Stimulated activated CD8-positive, alpha-beta memory T cell treated with anti-CD3 and anti-CD28 coated beads, Interleukin-2, amount 100 ng/mL, for 1 hour (primary cell): ENCODE data around the gene FAM149B1.

Experiments
- DNase-seq, 2 donors: peaks; one replicate each; pipeline ENCODE4 v3.0.0-alpha.2; 2020; ENCODE audit warnings: low read depth in 2 of 2

FAM149B1 gene

DNA sequence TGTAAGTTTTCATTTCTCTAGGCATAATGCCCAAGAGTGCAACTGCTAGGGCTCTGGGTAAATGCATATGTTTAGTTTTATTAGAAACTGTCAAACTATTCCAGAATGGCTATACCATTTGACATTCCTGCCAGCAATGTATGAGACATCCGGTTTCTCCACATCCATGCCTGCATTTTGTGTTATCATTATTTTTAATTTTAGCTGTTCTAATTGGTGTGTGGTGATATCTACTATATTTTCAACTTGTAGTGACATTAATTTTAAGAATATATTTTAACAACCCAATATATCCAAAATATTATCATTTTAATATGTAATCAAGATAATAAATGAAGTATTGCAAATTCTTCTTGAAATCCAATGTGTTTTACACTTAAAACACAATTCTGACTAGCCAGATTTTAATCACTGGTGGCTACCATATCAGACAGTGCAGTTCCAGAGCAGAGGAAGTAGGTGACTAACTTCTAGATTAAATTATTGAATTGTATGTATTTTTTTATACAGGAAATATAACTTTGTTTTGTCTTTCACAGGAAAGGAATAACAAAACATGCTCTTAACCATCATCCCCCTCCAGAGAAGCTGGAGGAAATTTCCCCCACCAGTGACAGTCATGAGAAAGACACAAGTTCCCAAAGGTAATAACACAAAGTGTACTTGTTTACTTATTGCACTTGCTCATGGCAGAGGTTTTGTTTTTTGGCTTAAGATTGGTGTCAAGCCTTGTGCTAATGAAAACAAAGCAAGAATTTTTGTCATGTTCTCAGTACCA is 6.4 kb downstream of the FAM149B1 start:
- no peak for DNase-seq

DNA sequence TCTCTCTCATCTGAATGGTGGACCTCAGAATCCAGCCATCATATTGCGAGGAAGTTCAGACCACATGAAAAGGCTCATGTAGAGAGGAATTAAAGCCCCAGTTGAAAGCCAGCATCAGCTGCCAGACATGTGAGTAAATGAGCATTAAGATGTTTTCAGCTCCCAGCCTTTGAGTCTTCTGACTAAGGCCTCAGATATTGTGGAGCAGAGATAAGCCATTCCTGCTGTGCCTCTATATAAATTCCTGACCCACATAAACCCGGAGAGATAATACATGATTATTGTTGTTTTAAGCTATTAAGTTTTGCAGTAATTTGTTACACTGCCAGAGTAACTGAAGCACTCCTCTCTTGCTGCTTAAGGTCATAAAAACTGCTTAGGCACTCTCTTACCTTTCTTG is 14.6 kb downstream of the FAM149B1 start:
- DNase-seq: no peak

DNA sequence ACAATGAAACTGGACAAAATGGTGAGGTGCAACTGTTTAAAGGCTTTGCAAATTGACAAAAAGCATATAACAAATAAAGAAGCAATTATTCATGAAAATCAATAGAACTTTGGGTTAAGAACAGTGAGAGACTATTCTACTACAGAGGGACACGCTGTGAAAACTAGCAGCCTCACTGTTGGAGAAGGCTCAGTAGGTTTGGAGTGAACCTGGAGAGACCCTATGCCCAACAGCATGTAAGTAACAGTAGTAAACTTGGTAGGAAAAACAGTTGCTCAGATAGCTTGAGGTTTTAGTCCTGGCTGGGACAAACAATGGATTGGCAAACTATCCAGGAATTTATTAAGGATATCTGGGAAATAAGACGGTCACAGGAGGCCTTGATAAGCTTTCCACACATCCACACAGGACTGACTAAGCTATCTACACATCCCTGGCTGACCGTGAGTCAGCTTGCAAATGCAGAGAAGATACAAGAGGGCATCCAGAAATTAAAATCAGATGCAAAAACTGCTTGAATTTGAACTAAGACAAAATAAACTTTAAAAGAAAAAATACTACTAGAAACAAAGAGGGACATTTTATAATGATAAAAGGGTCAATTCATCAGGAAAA is 15.9 kb downstream of the FAM149B1 start:
- no peak for DNase-seq

GRCh38 chr10:73186266-73186665 is 18.3 kb downstream of the FAM149B1 start:
- no peak for DNase-seq

GRCh38 chr10:73190188-73190587 is 22.3 kb downstream of the FAM149B1 start:
- DNase-seq: no peak

DNA sequence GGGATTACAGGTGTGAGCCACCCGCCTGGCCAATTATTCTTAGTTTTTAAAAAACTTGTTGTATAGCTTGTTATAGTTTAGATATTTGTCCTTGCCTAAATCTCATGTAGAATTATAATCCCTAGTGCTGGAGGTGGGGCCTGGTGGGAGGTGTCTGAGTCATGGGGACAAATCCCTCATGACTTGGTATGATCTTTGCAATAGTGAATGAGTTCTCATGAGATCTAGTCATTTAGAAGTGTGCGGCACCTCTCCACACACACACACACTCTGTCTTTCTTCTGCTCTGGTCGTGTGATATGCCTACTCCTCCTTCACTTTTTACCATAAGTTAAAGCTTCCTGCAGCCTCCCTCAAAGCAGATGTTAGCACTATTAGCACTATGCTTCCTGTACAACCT is 37.2 kb downstream of the FAM149B1 start:
- no peak for DNase-seq

DNA sequence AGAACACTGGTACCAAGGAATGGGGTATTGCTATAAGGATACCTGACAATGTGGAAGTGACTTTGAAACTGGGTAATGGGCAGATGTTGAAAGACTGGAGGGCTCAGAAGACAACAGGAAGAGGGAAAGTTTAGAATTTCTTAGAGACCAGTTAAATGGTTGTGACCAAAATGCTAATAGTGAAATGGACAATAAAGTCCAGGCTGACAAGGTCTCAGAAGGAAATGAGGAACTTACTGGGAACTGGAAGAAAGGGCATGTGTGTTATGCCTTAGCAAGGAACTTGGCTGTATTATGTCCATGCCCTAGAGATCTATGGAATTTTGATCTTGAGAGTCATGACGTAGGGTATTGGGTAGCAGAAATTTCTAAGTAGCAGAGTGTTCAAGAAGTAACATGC is 38.0 kb downstream of the FAM149B1 start:
- DNase-seq: no peak

DNA sequence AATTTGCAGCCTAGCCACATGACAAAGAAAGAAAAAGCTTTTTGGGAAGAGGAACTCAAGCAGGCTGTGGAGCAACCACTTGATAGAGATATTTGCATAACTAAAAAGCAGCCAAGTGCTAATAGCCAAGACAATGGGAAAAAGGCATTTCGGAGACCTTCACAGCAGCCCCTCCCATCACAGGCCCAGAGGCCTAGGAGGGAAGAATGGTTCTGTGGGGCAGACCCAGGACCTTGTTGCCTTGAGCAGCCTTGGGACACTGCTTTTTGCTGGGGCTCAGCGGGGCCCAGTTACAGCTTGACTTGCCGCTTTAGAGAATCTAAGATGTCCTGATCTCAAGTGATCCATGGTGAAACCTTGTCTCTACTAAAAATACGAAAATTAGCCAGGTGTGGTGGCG is 38.5 kb downstream of the FAM149B1 start:
- no peak for DNase-seq

DNA sequence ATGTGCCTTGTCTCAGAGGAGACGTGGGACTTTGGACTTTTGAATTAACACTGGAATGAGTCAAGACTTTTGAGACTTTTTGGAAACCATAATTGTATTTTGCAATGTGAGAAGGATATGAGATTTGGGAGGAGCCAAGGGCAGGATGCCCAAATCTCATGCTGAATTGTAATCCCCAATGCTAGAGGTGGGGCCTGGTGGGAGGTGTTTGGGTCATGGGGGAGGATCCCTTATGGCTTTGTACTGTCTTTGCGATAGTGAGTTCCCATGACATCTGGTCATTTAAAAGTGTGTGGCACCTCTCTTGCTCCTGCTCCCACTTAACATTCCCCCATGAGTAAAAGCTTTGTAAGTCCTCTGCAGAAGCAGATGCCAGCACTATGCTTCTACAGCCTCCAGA is 40.0 kb downstream of the FAM149B1 start:
- no peak for DNase-seq

DNA sequence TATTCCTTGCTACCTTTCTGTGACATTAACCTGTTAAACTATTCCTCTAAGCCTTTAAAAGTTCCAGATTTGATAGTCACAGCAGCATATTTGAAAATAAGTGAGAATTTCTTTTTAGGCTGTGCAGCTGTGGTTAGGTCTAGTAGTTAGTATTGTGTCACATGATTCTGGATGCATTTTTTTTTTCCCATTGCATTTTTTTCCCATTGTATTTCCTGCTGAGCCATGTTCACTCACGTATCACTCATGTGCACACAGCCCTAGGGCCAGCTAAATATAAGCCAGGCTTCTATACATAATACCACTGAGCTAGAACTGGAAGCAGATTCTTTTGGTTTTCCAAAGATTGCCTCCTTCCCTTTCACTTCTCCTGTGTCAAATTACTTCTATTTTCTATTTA is 41.8 kb downstream of the FAM149B1 start:
- DNase-seq: no peak

- DNase-seq: no peak
Observed at GRCh38 chr10:73210395-73211105, 42.6 kb downstream of the FAM149B1 start.

GRCh38 chr10:73211106-73211811 is 43.3 kb downstream of the FAM149B1 start:
- DNase-seq: no peak

DNA sequence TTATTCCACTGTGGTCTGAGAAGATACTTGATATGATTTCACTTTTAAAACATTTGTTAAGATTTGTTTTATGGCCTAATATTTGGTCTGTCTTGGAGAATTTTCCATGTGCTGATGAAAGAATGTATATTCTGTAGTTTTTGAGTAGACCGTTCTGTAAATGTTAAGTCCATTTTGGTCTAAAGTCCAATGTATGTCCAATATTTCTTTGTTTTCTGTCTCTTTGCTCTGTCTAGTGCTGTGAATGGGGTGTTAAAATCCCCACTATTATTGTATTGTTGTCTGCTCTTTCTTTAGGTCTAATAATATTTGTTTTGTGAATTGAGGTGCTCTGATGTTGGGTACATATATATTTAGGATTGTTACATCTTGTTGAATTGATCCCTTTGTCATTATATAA is 47.8 kb downstream of the FAM149B1 start:
- DNase-seq: no peak

DNA sequence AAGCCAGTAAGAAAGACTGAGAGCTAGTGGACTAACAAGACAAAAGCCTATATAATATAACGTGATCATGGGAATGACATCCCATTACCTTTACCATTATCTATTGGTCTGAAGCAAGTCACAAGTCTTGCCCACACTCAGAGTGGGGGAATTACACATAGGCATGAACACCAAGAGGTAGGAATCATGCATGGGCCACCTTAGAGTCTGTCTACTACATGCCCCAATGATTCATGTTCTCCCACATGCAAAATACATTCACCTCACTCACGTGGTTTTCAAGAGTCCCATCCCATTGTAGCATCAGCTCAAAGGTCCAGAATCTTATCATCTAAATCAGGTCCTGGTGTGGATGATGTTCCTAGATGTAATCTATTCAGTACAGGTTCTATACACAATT is 49.7 kb downstream of the FAM149B1 start:
- no peak for DNase-seq

DNA sequence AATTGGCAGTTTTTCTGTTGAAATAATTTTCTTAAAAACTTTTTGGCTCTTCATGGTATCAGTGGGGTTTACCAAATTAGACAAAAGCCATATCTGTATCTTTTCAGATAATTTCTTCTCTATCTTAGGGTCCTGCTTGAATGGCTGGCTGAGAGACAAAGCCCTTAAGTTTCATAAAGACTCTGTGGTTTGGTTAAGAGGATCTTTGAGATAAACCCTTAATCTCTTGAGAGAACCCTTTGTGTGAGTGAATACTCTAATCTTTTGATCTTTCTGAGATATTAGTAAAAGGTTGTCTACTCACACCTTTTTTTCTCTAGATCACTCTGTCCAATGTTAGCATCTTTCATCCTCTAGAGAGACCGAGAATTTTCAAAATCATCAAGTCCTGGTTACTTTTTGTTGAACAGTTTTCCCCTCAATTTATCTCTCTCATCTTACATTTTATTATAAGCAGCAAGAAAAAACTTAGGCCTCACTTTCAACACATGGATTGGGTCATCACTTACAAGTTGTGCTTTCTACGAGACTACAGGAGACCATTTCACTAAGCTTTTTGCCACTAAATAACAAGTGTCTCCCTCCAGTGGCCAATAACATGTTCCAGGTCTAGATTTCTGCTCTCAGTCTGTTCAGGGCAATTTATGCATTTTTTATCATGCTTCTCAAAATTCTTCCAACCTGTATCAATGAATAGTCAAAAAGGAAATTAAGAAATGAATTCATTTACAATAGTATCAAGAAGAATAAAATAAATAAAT is 50.7 kb downstream of the FAM149B1 start:
- no peak for DNase-seq

DNA sequence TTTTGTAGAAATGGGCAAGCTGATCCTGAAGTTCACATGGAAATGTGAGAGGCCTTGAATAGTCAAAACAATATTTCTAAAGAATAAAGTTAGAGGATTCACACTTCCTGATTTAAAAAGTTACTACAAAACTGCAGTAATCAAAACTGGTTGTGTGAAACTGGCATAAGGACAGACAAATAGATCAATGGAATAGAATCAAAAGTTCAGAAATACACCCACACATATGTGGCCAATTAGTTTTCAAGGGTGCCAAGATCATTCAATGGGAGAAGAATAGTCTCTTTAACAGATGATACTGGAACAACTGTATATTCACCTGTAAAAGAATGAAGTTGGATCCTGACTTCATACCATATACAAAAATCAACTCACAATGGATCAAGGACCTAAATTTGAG is 51.5 kb downstream of the FAM149B1 start:
- DNase-seq: no peak

- DNase-seq: no peak
Observed at GRCh38 chr10:73220989-73221388, 53.1 kb downstream of the FAM149B1 start.

DNA sequence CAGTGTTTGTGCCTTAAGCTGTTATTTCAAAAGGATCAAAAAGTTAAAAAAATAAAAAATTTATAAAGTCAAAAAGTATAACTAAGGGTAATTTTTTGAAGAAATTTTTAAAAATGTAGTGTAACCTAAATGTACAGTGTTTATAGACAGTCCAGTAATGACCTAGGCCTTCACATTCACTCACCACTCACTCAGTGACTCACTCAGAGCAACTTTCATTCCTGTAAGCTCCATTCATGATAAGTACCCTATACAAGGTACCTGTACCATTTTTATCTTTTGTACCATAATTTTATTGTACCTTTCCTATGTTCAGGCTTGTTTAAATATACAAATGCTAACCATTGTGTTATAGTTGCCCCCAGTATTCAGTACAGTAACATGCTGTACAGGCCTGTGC is 57.6 kb downstream of the FAM149B1 start:
- DNase-seq: no peak

- DNase-seq: no peak
Observed at GRCh38 chr10:73226663-73227062, 58.7 kb downstream of the FAM149B1 start.

GRCh38 chr10:73228247-73228646 is 60.3 kb downstream of the FAM149B1 start:
- DNase-seq: no peak

- no peak for DNase-seq
Observed at GRCh38 chr10:73229567-73229966, 61.6 kb downstream of the FAM149B1 start.

GRCh38 chr10:73232887-73233286 is 65.0 kb downstream of the FAM149B1 start:
- DNase-seq: no peak
